ENCODE results near the gene KDM1A. TPM values are rescaled to one million over a fixed set of nuclear protein-coding genes. Genes with fewer than 3 reads are reported as not detected.
"Not testable (repeated sequence)": the region's sequence is repeated elsewhere in the genome, so short reads cannot be mapped to it uniquely, and the experiment has no call there.

KDM1A gene
- polyA plus RNA-seq, 4 donors: 102 to 137 (median 131) TPM

- DNase-seq (ENCODE audit: low read depth in 4 of 4, low spot score in 3 of 4): not testable (repeated sequence)
Observed at GRCh38 chr1:23010025-23010424, 9.2 kb upstream of the KDM1A start.

GRCh38 chr1:23013657-23014056 is 5.6 kb upstream of the KDM1A start:
- DNase-seq (ENCODE audit: low read depth in 4 of 4, low spot score in 3 of 4): peak in 3 of 4 donors; percentile 26 to 68 (median 57)

- no peak for DNase-seq (ENCODE audit: low read depth in 4 of 4, low spot score in 3 of 4)
Observed at GRCh38 chr1:23018661-23019093, 591 bp upstream of the KDM1A start.

- DNase-seq (ENCODE audit: low read depth in 4 of 4, low spot score in 3 of 4): peak; percentile 27 to 70 (median 40)
Observed at GRCh38 chr1:23019863-23020625, 776 bp downstream of the KDM1A start.

- DNase-seq (ENCODE audit: low read depth in 4 of 4, low spot score in 3 of 4): peak in 2 of 4 donors; percentile 6 to 8
Observed at GRCh38 chr1:23020706-23021405, 1.6 kb downstream of the KDM1A start.

- DNase-seq (ENCODE audit: low read depth in 4 of 4, low spot score in 3 of 4): no peak
Observed at GRCh38 chr1:23021834-23022233, 2.6 kb downstream of the KDM1A start.

GRCh38 chr1:23023174-23023845 is 4.0 kb downstream of the KDM1A start:
- no peak for DNase-seq (ENCODE audit: low read depth in 4 of 4, low spot score in 3 of 4)

GRCh38 chr1:23026568-23026967 is 7.3 kb downstream of the KDM1A start:
- no peak for DNase-seq (ENCODE audit: low read depth in 4 of 4, low spot score in 3 of 4)

- no peak for DNase-seq (ENCODE audit: low read depth in 4 of 4, low spot score in 3 of 4)
Observed at GRCh38 chr1:23027352-23027907, 8.2 kb downstream of the KDM1A start.

GRCh38 chr1:23029337-23029736 is 10.1 kb downstream of the KDM1A start:
- DNase-seq (ENCODE audit: low read depth in 4 of 4, low spot score in 3 of 4): no peak

- DNase-seq (ENCODE audit: low read depth in 4 of 4, low spot score in 3 of 4): no peak
Observed at GRCh38 chr1:23035823-23036452, 16.7 kb downstream of the KDM1A start.

- DNase-seq (ENCODE audit: low read depth in 4 of 4, low spot score in 3 of 4): no peak
Observed at GRCh38 chr1:23037081-23037740, 17.9 kb downstream of the KDM1A start.

- DNase-seq (ENCODE audit: low read depth in 4 of 4, low spot score in 3 of 4): no peak
Observed at GRCh38 chr1:23039308-23039826, 20.1 kb downstream of the KDM1A start.

- no peak for DNase-seq (ENCODE audit: low read depth in 4 of 4, low spot score in 3 of 4)
Observed at GRCh38 chr1:23040509-23040908, 21.2 kb downstream of the KDM1A start.

GRCh38 chr1:23044035-23044434 is 24.8 kb downstream of the KDM1A start:
- DNase-seq (ENCODE audit: low read depth in 4 of 4, low spot score in 3 of 4): no peak

GRCh38 chr1:23050201-23050600 is 30.9 kb downstream of the KDM1A start:
- DNase-seq (ENCODE audit: low read depth in 4 of 4, low spot score in 3 of 4): no peak

GRCh38 chr1:23051290-23051909 is 32.1 kb downstream of the KDM1A start:
- no peak for DNase-seq (ENCODE audit: low read depth in 4 of 4, low spot score in 3 of 4)

- no peak for DNase-seq (ENCODE audit: low read depth in 4 of 4, low spot score in 3 of 4)
Observed at GRCh38 chr1:23057301-23057700, 38.0 kb downstream of the KDM1A start.

- no peak for DNase-seq (ENCODE audit: low read depth in 4 of 4, low spot score in 3 of 4)
Observed at GRCh38 chr1:23062271-23062670, 43.0 kb downstream of the KDM1A start.
